Heart left ventricle (tissue), 16 donors: Measurements from ENCODE around the gene POU4F2. TPM values are rescaled to one million over a fixed set of nuclear protein-coding genes. Genes with fewer than 3 reads are reported as not detected.

Experiments
- ATAC-seq, 4 donors: fragments of 200-7000 bp; cut with Tn5 transposase; one replicate each; pipeline ENCODE4 v1.9.1; 2020 to 2022; ENCODE audit warnings: moderate library complexity in 4 of 4, mild to moderate bottlenecking in 3 of 4, moderate number of reproducible peaks in 1 of 4
- DNase-seq, 5 donors: peaks; one replicate each; pipeline ENCODE4 v3.0.0-alpha.2; 2020
- H3K27ac ChIP-seq, 12 donors: fragments of 200-600 bp; sonication (generic) in 4 of 12; one replicate each; pipeline versions ENCODE4 v1.5.0 to v1.8.0; 2016 to 2022; ENCODE audit warnings: mild to moderate bottlenecking in 2 of 12
- H3K27me3 ChIP-seq, 9 donors: fragments of 200-600 bp; sonication (generic) in 2 of 9; one replicate each; pipeline versions ENCODE4 v1.5.1 to v1.8.0; 2016 to 2022; ENCODE audit warnings: mild to moderate bottlenecking in 3 of 9
- H3K36me3 ChIP-seq, 9 donors: fragments of 200-600 bp; sonication (generic) in 2 of 9; one replicate each; pipeline versions ENCODE4 v1.5.0 to v1.8.0; 2018 to 2022; ENCODE audit warnings: mild to moderate bottlenecking in 2 of 9
- H3K4me1 ChIP-seq, 12 donors: fragments of 200-600 bp; sonication (generic) in 4 of 12; one replicate each; pipeline versions ENCODE4 v1.5.0 to v1.8.0; 2016 to 2022; ENCODE audit warnings: mild to moderate bottlenecking in 3 of 12
- H3K4me3 ChIP-seq, 12 donors: fragments of 200-600 bp; sonication (generic) in 4 of 12; one replicate each; pipeline versions ENCODE4 v1.5.0 to v1.8.0; 2017 to 2022; ENCODE audit warnings: mild to moderate bottlenecking in 9 of 12, moderate library complexity in 4 of 12
- H3K9me3 ChIP-seq, 12 donors: fragments of 200-600 bp; sonication (generic) in 4 of 12; one replicate each; pipeline versions ENCODE4 v1.5.0 to v1.8.0; 2016 to 2022; ENCODE audit warnings: mild to moderate bottlenecking in 1 of 12
- POLR2A ChIP-seq, 2 donors: fragments of 450-650 bp; IDR thresholded peaks; one replicate each; pipeline ENCODE4 v1.6.1; 2017; ENCODE audit warnings: antibody characterized with exemption in 2 of 2, mild to moderate bottlenecking in 2 of 2, moderate library complexity in 2 of 2
- WGBS, 4 donors: extraction: QIAGEN DNeasy Blood & Tissue Kit in 2 of 4; methylation state at CpG; one replicate each; pipeline versions ENCODE4 v1.1.5 to v1.1.7; 2013 to 2018; 5-methylcytosine and 5-hydroxymethylcytosine counted together
- intact Hi-C, 10 donors: fragments of 100-400 bp; cut with DNase I; formaldehyde crosslinking; loops; one replicate each; pipeline versions ENCODE4 v1.11.1 to v1.14.2; 2022
- polyA plus RNA-seq, 2 donors: library from polyadenylated mRNA; stranded (reverse); fragments of 200-250 nt; gene quantifications; one replicate each; pipeline ENCODE4 v1.2.3, GENCODE V29; 2013
- total RNA-seq, 9 donors: library from RNA; depleted of rRNA in 2 of 9; stranded (reverse); fragments of >200 nt in 2 of 9; fragmentation: NEBNext Ultra II Directional in 3 of 9; extraction: Animal tissue kit (Norgen Biotek cat#: 25700) in 3 of 9; gene quantifications; one replicate each; pipeline versions ENCODE4 v1.1.0 to v1.2.4, GENCODE V29; 2016 to 2023
- TF ChIP-seq, protein P1 (sequence below), 12 donors: fragments of 200-600 bp; sonication (generic) in 4 of 12; IDR thresholded peaks; one replicate each; pipeline versions ENCODE4 v1.5.0 to v1.8.0; 2018 to 2022; ENCODE audit warnings: antibody characterized with exemption in 12 of 12, mild to moderate bottlenecking in 5 of 12
- donor health status: ischemic (EF 13 %, LVEDD 7.1; RV severe dilation, severe dysfunction).
- donor health status: healthy with polysubstance abuse.
- donor health status: DM: no; HTN: yes; CAD: no.
- donor health status: DM: no; HTN: no; CAD: no.
- donor health status: ischemic (EF 25% LVEDD 6.9; RV normal size, moderate dysfunction).
- donor health status: ischemic (EF 25% LVEDD 5.7; RV mildly dilated, moderate dysfunction).
- donor health status: healthy.
- donor health status: DM: yes; HTN: yes; CAD: no.
- donor health status: ischemic (EF 35%, LVEDD 5.7; RV mildly dilated, moderate dysfunction).
- donor health status: nonischemic (EF 11% LVEDD 7.7; RV severe dilation, severe dysfunction).
- donor health status: DM: yes; HTN: yes; CAD: no.
- donor health status: PGD.
- donor health status: ischemic (EF 29% LVEDD 5.4; RV normal size, mild dysfunction).
- donor health status: nonischemic (EF 23%, LVEDD 6.1; RV moderate dilation, normal function).

POU4F2 gene
- total and polyA plus RNA-seq, 11 donors, result not detected

DNA sequence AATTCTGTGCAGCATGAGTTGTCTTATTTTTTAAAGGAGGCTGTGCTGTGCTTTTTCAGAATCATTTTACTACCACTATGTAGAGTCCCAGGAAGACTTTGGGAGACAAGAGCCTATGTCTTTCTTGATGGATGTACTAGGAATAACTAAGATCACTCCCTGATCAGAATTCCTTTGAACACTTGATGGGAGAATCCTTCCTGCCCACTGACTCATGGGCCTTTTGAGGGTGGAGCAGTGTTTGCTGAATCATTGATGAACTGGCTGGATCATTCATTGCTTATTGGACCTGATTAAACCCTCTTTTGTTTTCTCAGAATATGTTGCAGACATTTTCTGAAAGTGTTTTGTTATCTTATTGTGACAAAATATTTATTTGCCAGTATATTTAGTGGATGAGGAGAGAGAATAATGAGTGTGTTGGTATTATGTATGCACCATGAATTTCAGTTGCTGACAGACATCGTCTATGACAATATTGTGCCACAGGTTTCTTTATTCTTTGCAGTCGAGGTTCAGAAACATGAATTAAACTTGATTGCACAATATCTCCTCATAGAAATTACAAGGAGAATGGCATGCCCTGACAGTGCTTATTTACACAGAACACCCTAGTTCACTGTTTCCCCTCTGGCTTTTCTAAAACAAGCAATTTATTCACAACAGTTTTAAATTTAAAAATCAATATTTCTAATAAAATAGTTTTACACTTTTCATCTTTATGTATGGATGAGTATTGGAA is 36.3 kb downstream of the POU4F2 start:
- ATAC-seq, result no peak
- Histone ChIP-seq H3K27me3 (no peaks in the 10 kb centered on the region), H3K4me1 (no peaks in the 10 kb centered on the region), H3K9me3 (peaks cover 0 to 13% (median 0%) of the 10 kb centered on the region in 12 donors), H3K4me3 (no peak overlapping the region), H3K36me3 (no peaks in the 10 kb centered on the region), H3K27ac (no peak overlapping the region)
- TF ChIP-seq POLR2A (IDR thresholded peaks at IDR 0.05), result no peak
- TF ChIP-seq, protein P1, sequence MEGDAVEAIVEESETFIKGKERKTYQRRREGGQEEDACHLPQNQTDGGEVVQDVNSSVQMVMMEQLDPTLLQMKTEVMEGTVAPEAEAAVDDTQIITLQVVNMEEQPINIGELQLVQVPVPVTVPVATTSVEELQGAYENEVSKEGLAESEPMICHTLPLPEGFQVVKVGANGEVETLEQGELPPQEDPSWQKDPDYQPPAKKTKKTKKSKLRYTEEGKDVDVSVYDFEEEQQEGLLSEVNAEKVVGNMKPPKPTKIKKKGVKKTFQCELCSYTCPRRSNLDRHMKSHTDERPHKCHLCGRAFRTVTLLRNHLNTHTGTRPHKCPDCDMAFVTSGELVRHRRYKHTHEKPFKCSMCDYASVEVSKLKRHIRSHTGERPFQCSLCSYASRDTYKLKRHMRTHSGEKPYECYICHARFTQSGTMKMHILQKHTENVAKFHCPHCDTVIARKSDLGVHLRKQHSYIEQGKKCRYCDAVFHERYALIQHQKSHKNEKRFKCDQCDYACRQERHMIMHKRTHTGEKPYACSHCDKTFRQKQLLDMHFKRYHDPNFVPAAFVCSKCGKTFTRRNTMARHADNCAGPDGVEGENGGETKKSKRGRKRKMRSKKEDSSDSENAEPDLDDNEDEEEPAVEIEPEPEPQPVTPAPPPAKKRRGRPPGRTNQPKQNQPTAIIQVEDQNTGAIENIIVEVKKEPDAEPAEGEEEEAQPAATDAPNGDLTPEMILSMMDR (IDR thresholded peaks at IDR 0.05), result no peak
- intact Hi-C loops, result no loop called here
- 75 to 87% (median 77%) methylated on average over 2 of the region's 2 CpGs for whole genome bisulfite sequencing, 4 donors
- DNase-seq, result no peak

Other genes starting within 250 kb of the POU4F2 start
- 1 to 10 TPM; 3.1 to 8.7 (median 3.3) TPM for gene SLC10A7, start 117.0 kb upstream of the POU4F2 start, total RNA-seq
- 1 to 10 TPM; 1.2 to 2.4 TPM for gene SLC10A7, start 117.0 kb upstream of the POU4F2 start, polyA plus RNA-seq